ENCODE data around the gene MOB4.

- no peak for TF ChIP-seq CTCF (conservative IDR thresholded peaks at IDR 0.05; ENCODE audit: low read length)
- TF ChIP-seq EZH2phosphoT487 (IDR thresholded peaks at IDR 0.05; ENCODE audit: borderline replicate concordance): no peak
Observed at GRCh38 chr2:197516393-197516761, 511 bp downstream of the MOB4 start.

Data from Loucy (cell line).